IPS-NIHi7 (cell line): ENCODE data around the gene ASCC1.

Source experiments
- DNase-seq: peaks from one replicate; pipeline ENCODE4 v3.0.0; 2012; ENCODE audit warnings: mixed read lengths; ENCODE audit errors: extremely low spot score

The ASCC1 gene

GRCh38 chr10:72067463-72068125 is 148.5 kb downstream of the ASCC1 start:
- no peak for DNase-seq

GRCh38 chr10:72066318-72067284 is 149.5 kb downstream of the ASCC1 start:
- no peak for DNase-seq

- DNase-seq, result no peak
Observed at GRCh38 chr10:72065439-72066025, 150.5 kb downstream of the ASCC1 start.

GRCh38 chr10:72063703-72064391 is 152.2 kb downstream of the ASCC1 start:
- no peak for DNase-seq

GRCh38 chr10:72062832-72063702 is 153.0 kb downstream of the ASCC1 start:
- no peak for DNase-seq

GRCh38 chr10:72062382-72062781 is 153.7 kb downstream of the ASCC1 start:
- DNase-seq, result no peak

GRCh38 chr10:72061930-72062329 is 154.1 kb downstream of the ASCC1 start:
- no peak for DNase-seq

GRCh38 chr10:72061491-72061890 is 154.6 kb downstream of the ASCC1 start:
- DNase-seq, result peak; percentile 70

- DNase-seq, result no peak
Observed at GRCh38 chr10:72059843-72060822, 155.9 kb downstream of the ASCC1 start.

- DNase-seq, result no peak
Observed at GRCh38 chr10:72058989-72059842, 156.9 kb downstream of the ASCC1 start.

- no peak for DNase-seq
Observed at GRCh38 chr10:72058347-72058898, 157.7 kb downstream of the ASCC1 start.

- no peak for DNase-seq
Observed at GRCh38 chr10:72056932-72057751, 158.9 kb downstream of the ASCC1 start.

- DNase-seq, result no peak
Observed at GRCh38 chr10:72056113-72056512, 160.0 kb downstream of the ASCC1 start.

- DNase-seq, result no peak
Observed at GRCh38 chr10:72053690-72054089, 162.4 kb downstream of the ASCC1 start.

- no peak for DNase-seq
Observed at GRCh38 chr10:72050873-72051272, 165.2 kb downstream of the ASCC1 start.

GRCh38 chr10:72049969-72050781 is 165.9 kb downstream of the ASCC1 start:
- DNase-seq, result peak; percentile 65

GRCh38 chr10:72049472-72049871 is 166.6 kb downstream of the ASCC1 start:
- no peak for DNase-seq
